HG02571 (cell line): Measurements from ENCODE around the gene KCTD7.
"Not testable (repeated sequence)": the region's sequence is repeated elsewhere in the genome, so short reads cannot be mapped to it uniquely, and the experiment has no call there.

Experiments
- ATAC-seq: cut with Tn5 transposase; IDR thresholded peaks from one replicate; pipeline ENCODE4 v1.9.1; 2021; ENCODE audit warnings: mild to moderate bottlenecking, moderate library complexity; ENCODE audit not compliant: unreplicated experiment

Gene KCTD7

GRCh38 chr7:66628361-66629221 lies at the start of gene KCTD7:
Gene KCTD7, plus strand, starts transcription at chr7:66628881. Its CDS starts 184 bp downstream, at chr7:66629065.
- peak; percentile 90 for ATAC-seq

- not testable (repeated sequence) for ATAC-seq
These were observed 48.3 kb upstream of the KCTD7 start for GRCh38 chr7:66580380-66580779.

- ATAC-seq: not testable (repeated sequence)
These were observed 45.7 kb upstream of the KCTD7 start for GRCh38 chr7:66582816-66583489.

GRCh38 chr7:66583490-66584110 lies 45.1 kb upstream of the KCTD7 start:
- no peak for ATAC-seq

- no peak for ATAC-seq
These were observed 42.5 kb upstream of the KCTD7 start for GRCh38 chr7:66586181-66586580.

- not testable (repeated sequence) for ATAC-seq
These were observed 40.5 kb upstream of the KCTD7 start for GRCh38 chr7:66588226-66588625.

- ATAC-seq: not testable (repeated sequence)
These were observed 39.7 kb upstream of the KCTD7 start for GRCh38 chr7:66588856-66589570.

- ATAC-seq: not testable (repeated sequence)
These were observed 38.2 kb upstream of the KCTD7 start for GRCh38 chr7:66590302-66591057.

- peak; percentile 14 for ATAC-seq
These were observed 37.5 kb upstream of the KCTD7 start for GRCh38 chr7:66591058-66591798.

- peak; percentile 94 for ATAC-seq
These were observed 36.7 kb upstream of the KCTD7 start for GRCh38 chr7:66591799-66592596.

- peak; percentile 3 for ATAC-seq
These were observed 36.0 kb upstream of the KCTD7 start for GRCh38 chr7:66592597-66593146.

- not testable (repeated sequence) for ATAC-seq
These were observed 34.6 kb upstream of the KCTD7 start for GRCh38 chr7:66594082-66594481.

- no peak for ATAC-seq
These were observed 31.2 kb upstream of the KCTD7 start for GRCh38 chr7:66597461-66597860.

GRCh38 chr7:66602159-66602558 lies 26.5 kb upstream of the KCTD7 start:
- ATAC-seq: no peak

- ATAC-seq: no peak
These were observed 24.5 kb upstream of the KCTD7 start for GRCh38 chr7:66604198-66604597.

GRCh38 chr7:66606540-66607291 lies 22.0 kb upstream of the KCTD7 start:
- not testable (repeated sequence) for ATAC-seq

GRCh38 chr7:66609176-66609575 lies 19.5 kb upstream of the KCTD7 start:
- ATAC-seq: no peak

- not testable (repeated sequence) for ATAC-seq
These were observed 14.1 kb upstream of the KCTD7 start for GRCh38 chr7:66614596-66614995.
